Measurements from ENCODE around the gene NRBP1. TPM values are rescaled to one million over a fixed set of nuclear protein-coding genes. Genes with fewer than 3 reads are reported as not detected.
"Not testable (repeated sequence)": the region's sequence is repeated elsewhere in the genome, so short reads cannot be mapped to it uniquely, and the experiment has no call there.

NRBP1 gene
- total RNA-seq, 2 experiments from 2014 or later, result 88.5 to 103 TPM

GRCh38 chr2:27407798-27408491, 20.5 kb upstream of the NRBP1 start:
- DNase-seq, result no peak
- H3K27me3 Mint-ChIP-seq, result peaks cover 4% of the 10 kb centered on the region
- H3K4me3 Mint-ChIP-seq, result peak overlapping the region; percentile 79
- no peak for ATAC-seq
- peaks cover 2% of the 10 kb centered on the region for H3K9me3 Mint-ChIP-seq (ENCODE audit: low read depth)
- peaks cover 22% of the 10 kb centered on the region for H3K36me3 Mint-ChIP-seq
- peak overlapping the region; percentile 82 for H3K27ac Mint-ChIP-seq
- peaks cover 42% of the 10 kb centered on the region for H3K4me1 Mint-ChIP-seq
- CTCF ChIA-PET, result interaction anchor here (1.0 to 4.2 kb wide), 3 partner anchors 20 to 275 kb away, joined by 6 to 32 read pairs (median 22); partner anchors contain the start of gene NRBP1

- peaks cover 2% of the 10 kb centered on the region for H3K9me3 Mint-ChIP-seq (ENCODE audit: low read depth)
- peak overlapping the region; percentile 82 for H3K27ac Mint-ChIP-seq
- DNase-seq (no peak), ATAC-seq (peak; percentile 30)
- peaks cover 40% of the 10 kb centered on the region for H3K4me1 Mint-ChIP-seq
- peaks cover 4% of the 10 kb centered on the region for H3K27me3 Mint-ChIP-seq
- H3K4me3 Mint-ChIP-seq, result peak overlapping the region; percentile 79
- CTCF ChIA-PET, result interaction anchor here (1.0 to 4.2 kb wide), 8 partner anchors 20 to 274 kb away, joined by 4 to 32 read pairs (median 6); partner anchors contain the start of genes GTF3C2, NRBP1 and SNX17
- H3K36me3 Mint-ChIP-seq, result peaks cover 18% of the 10 kb centered on the region
Observed at GRCh38 chr2:27408601-27409320, 19.7 kb upstream of the NRBP1 start.

- peak within 1 kb of the TSS; percentile 90 for H3K27ac Mint-ChIP-seq
- H3K9me3 Mint-ChIP-seq (ENCODE audit: low read depth), result peaks cover 2% of the 10 kb centered on the region
- H3K4me3 Mint-ChIP-seq, result peak within 1 kb of the TSS; percentile 79
- CTCF ChIA-PET, result interaction anchor here (1.0 to 4.2 kb wide), 12 partner anchors 16 to 274 kb away, joined by 3 to 32 read pairs (median 6); partner anchors contain the start of genes CCDC121, GPN1, GTF3C2 and NRBP1
- H3K36me3 Mint-ChIP-seq, result peaks cover 15% of the 10 kb centered on the region
- DNase-seq, result peak; percentile 97
- H3K4me1 Mint-ChIP-seq, result peaks cover 39% of the 10 kb centered on the region
- peaks cover 4% of the 10 kb centered on the region for H3K27me3 Mint-ChIP-seq
- peak; percentile 97 for ATAC-seq
Observed at GRCh38 chr2:27409321-27410073, 18.9 kb upstream of the NRBP1 start, which contains the start of gene PPM1G. Gene PPM1G (minus strand): TSS chr2:27409591. CDS start chr2:27409422, 169 bp downstream.

GRCh38 chr2:27412419-27413152, 15.8 kb upstream of the NRBP1 start:
- Mint-ChIP-seq H3K4me1 (peaks cover 24% of the 10 kb centered on the region), H3K9me3 (ENCODE audit: low read depth) (peaks cover 2% of the 10 kb centered on the region), H3K36me3 (peaks cover 2% of the 10 kb centered on the region), H3K27me3 (peaks cover 4% of the 10 kb centered on the region), H3K27ac (no peak overlapping the region), H3K4me3 (no peak overlapping the region)
- DNase-seq, result no peak
- ATAC-seq, result no peak
- CTCF ChIA-PET, result no interaction called here

GRCh38 chr2:27416151-27416550, 12.3 kb upstream of the NRBP1 start:
- CTCF ChIA-PET, result no interaction called here
- no peak overlapping the region for H3K27ac Mint-ChIP-seq
- peaks cover 2% of the 10 kb centered on the region for H3K9me3 Mint-ChIP-seq (ENCODE audit: low read depth)
- no peak for DNase-seq
- H3K27me3 Mint-ChIP-seq, result peaks cover 10% of the 10 kb centered on the region
- peaks cover 1% of the 10 kb centered on the region for H3K36me3 Mint-ChIP-seq
- H3K4me1 Mint-ChIP-seq, result peaks cover 9% of the 10 kb centered on the region
- H3K4me3 Mint-ChIP-seq, result no peak overlapping the region
- ATAC-seq, result no peak

- peaks cover 8% of the 10 kb centered on the region for H3K27me3 Mint-ChIP-seq
- H3K4me3 Mint-ChIP-seq, result no peak overlapping the region
- H3K4me1 Mint-ChIP-seq, result no peaks in the 10 kb centered on the region
- DNase-seq (no peak), ATAC-seq (no peak)
- H3K9me3 Mint-ChIP-seq (ENCODE audit: low read depth), result no peaks in the 10 kb centered on the region
- CTCF ChIA-PET, result no interaction called here
- H3K36me3 Mint-ChIP-seq, result no peaks in the 10 kb centered on the region
- H3K27ac Mint-ChIP-seq, result no peak overlapping the region
Observed at GRCh38 chr2:27420996-27421395, 7.4 kb upstream of the NRBP1 start.

GRCh38 chr2:27421660-27422250, 6.7 kb upstream of the NRBP1 start:
- CTCF ChIA-PET, result no interaction called here
- H3K36me3 Mint-ChIP-seq, result no peaks in the 10 kb centered on the region

GRCh38 chr2:27422958-27423357, 5.5 kb upstream of the NRBP1 start:
- no peak overlapping the region for H3K4me3 Mint-ChIP-seq
- H3K27ac Mint-ChIP-seq, result no peak overlapping the region
- H3K27me3 Mint-ChIP-seq, result peaks cover 8% of the 10 kb centered on the region
- DNase-seq (no peak), ATAC-seq (no peak)
- no peaks in the 10 kb centered on the region for H3K9me3 Mint-ChIP-seq (ENCODE audit: low read depth)
- peaks cover 9% of the 10 kb centered on the region for H3K4me1 Mint-ChIP-seq
- CTCF ChIA-PET, result interaction anchor here (1.6 kb wide), 1 partner anchor 260 kb away, joined by 4 read pairs; no protein-coding TSS in a partner anchor
- no peaks in the 10 kb centered on the region for H3K36me3 Mint-ChIP-seq

More at GRCh38 chr2:27421660-27422250, 6.7 kb upstream of the NRBP1 start:
- no peak overlapping the region for H3K4me3 Mint-ChIP-seq
- H3K27ac Mint-ChIP-seq, result no peak overlapping the region
- H3K4me1 Mint-ChIP-seq, result no peaks in the 10 kb centered on the region
- no peak for DNase-seq
- peaks cover 8% of the 10 kb centered on the region for H3K27me3 Mint-ChIP-seq
- H3K9me3 Mint-ChIP-seq (ENCODE audit: low read depth), result no peaks in the 10 kb centered on the region
- ATAC-seq, result no peak

GRCh38 chr2:27425039-27425438, 3.4 kb upstream of the NRBP1 start:
- not testable (repeated sequence) for H3K27ac Mint-ChIP-seq; H3K9me3 Mint-ChIP-seq (ENCODE audit: low read depth); DNase-seq; H3K27me3 Mint-ChIP-seq; ATAC-seq; H3K36me3 Mint-ChIP-seq; H3K4me3 Mint-ChIP-seq
- peaks cover 16% of the 10 kb centered on the region for H3K4me1 Mint-ChIP-seq
- CTCF ChIA-PET, result interaction anchor here (1.3 kb wide), 1 partner anchor 15 kb away, joined by 3 read pairs; the partner anchor contains the start of gene PPM1G

- peaks cover 3% of the 10 kb centered on the region for H3K27me3 Mint-ChIP-seq
- CTCF ChIA-PET, result interaction anchor here (3.4 to 4.9 kb wide), 2 partner anchors 19 to 255 kb away, joined by 32 to 33 read pairs; partner anchors contain the start of gene PPM1G
- ATAC-seq (no peak), DNase-seq (no peak)
- H3K4me1 Mint-ChIP-seq, result peaks cover 31% of the 10 kb centered on the region
- no peaks in the 10 kb centered on the region for H3K9me3 Mint-ChIP-seq (ENCODE audit: low read depth)
- peaks cover 5% of the 10 kb centered on the region for H3K36me3 Mint-ChIP-seq
- H3K4me3 Mint-ChIP-seq, result peak overlapping the region; percentile 96
- H3K27ac Mint-ChIP-seq, result peak overlapping the region; percentile 97
Observed at GRCh38 chr2:27427863-27428212, 593 bp upstream of the NRBP1 start.

GRCh38 chr2:27428978-27429541, 629 bp downstream of the NRBP1 start:
- Mint-ChIP-seq H3K36me3 (peaks cover 14% of the 10 kb centered on the region), H3K4me1 (peaks cover 31% of the 10 kb centered on the region), H3K9me3 (ENCODE audit: low read depth) (no peaks in the 10 kb centered on the region), H3K27ac (peak overlapping the region; percentile 92), H3K27me3 (no peaks in the 10 kb centered on the region), H3K4me3 (peak overlapping the region; percentile 93)
- DNase-seq (peak; percentile 88), ATAC-seq (peak; percentile 77)
- CTCF ChIA-PET, result interaction anchor here (1.8 to 4.9 kb wide), 4 partner anchors 9 to 254 kb away, joined by 4 to 33 read pairs (median 18); partner anchors contain the start of genes EIF2B4 and PPM1G

- H3K9me3 Mint-ChIP-seq (ENCODE audit: low read depth), result no peaks in the 10 kb centered on the region
- H3K4me1 Mint-ChIP-seq, result peaks cover 31% of the 10 kb centered on the region
- CTCF ChIA-PET, result interaction anchor here (0.5 to 4.9 kb wide), 10 partner anchors 13 to 306 kb away, joined by 3 to 33 read pairs (median 5); partner anchors contain the start of genes EIF2B4, PPM1G and ZNF513
- peak overlapping the region; percentile 48 for H3K4me3 Mint-ChIP-seq
- ATAC-seq (no peak), DNase-seq (peak; percentile 68)
- H3K27me3 Mint-ChIP-seq, result no peaks in the 10 kb centered on the region
- H3K27ac Mint-ChIP-seq, result peak overlapping the region; percentile 92
- peaks cover 36% of the 10 kb centered on the region for H3K36me3 Mint-ChIP-seq
Observed at GRCh38 chr2:27431395-27431794, 3.0 kb downstream of the NRBP1 start.
